Measurements from ENCODE around the gene SUGP2. TPM values are rescaled to one million over a fixed set of nuclear protein-coding genes. Genes with fewer than 3 reads are reported as not detected.

The SUGP2 gene
- total and polyA plus RNA-seq, 9 donors, result 27.0 to 81.9 (median 53.7) TPM

GRCh38 chr19:18993115-18993514, 40.2 kb downstream of the SUGP2 start:
- H3K27me3 ChIP-seq, result no peaks in the 10 kb centered on the region
- H3K4me1 ChIP-seq (ENCODE audit: insufficient read depth), result peaks cover 3% of the 10 kb centered on the region
- intact Hi-C loops (cut with DNase I), result no loop called here
- H3K27ac ChIP-seq, result no peak overlapping the region
- no peaks in the 10 kb centered on the region for H3K9me3 ChIP-seq
- no peaks in the 10 kb centered on the region for H3K36me3 ChIP-seq
- H3K4me3 ChIP-seq, result no peak overlapping the region
- whole genome bisulfite sequencing, 3 donors, result 60 to 63% (median 61%) methylated on average over 10 of the region's 10 CpGs
- no peak for DNase-seq
- TF ChIP-seq EP300 (IDR thresholded peaks at IDR 0.05) (no peak), CTCF (IDR thresholded peaks at IDR 0.05) (no peak), POLR2A (IDR thresholded peaks at IDR 0.05) (no peak)

GRCh38 chr19:18992696-18993095, 40.6 kb downstream of the SUGP2 start:
- 86 to 91% (median 89%) methylated on average over 8 of the region's 8 CpGs for WGBS, 3 donors

GRCh38 chr19:18991468-18991867, 41.8 kb downstream of the SUGP2 start:
- 89 to 93% (median 92%) methylated on average over 14 of the region's 14 CpGs for WGBS, 3 donors
- intact Hi-C loops (cut with DNase I), result no loop called here
- H3K27ac ChIP-seq, result no peak overlapping the region
- DNase-seq, result no peak
- no peaks in the 10 kb centered on the region for H3K9me3 ChIP-seq
- no peaks in the 10 kb centered on the region for H3K36me3 ChIP-seq
- H3K4me3 ChIP-seq, result no peak overlapping the region
- no peaks in the 10 kb centered on the region for H3K27me3 ChIP-seq
- H3K4me1 ChIP-seq (ENCODE audit: insufficient read depth), result peaks cover 3% of the 10 kb centered on the region
- TF ChIP-seq EP300 (IDR thresholded peaks at IDR 0.05) (no peak), POLR2A (IDR thresholded peaks at IDR 0.05) (no peak), CTCF (IDR thresholded peaks at IDR 0.05) (no peak)

More at GRCh38 chr19:18992696-18993095, 40.6 kb downstream of the SUGP2 start:
- no peak overlapping the region for H3K4me3 ChIP-seq
- no peak for TF ChIP-seq EP300 (IDR thresholded peaks at IDR 0.05)
- no peak for TF ChIP-seq CTCF (IDR thresholded peaks at IDR 0.05)
- no peak for TF ChIP-seq POLR2A (IDR thresholded peaks at IDR 0.05)
- peaks cover 3% of the 10 kb centered on the region for H3K4me1 ChIP-seq (ENCODE audit: insufficient read depth)
- H3K27me3 ChIP-seq, result no peaks in the 10 kb centered on the region
- H3K9me3 ChIP-seq, result no peaks in the 10 kb centered on the region
- H3K27ac ChIP-seq, result no peak overlapping the region
- intact Hi-C loops (cut with DNase I), result no loop called here
- no peaks in the 10 kb centered on the region for H3K36me3 ChIP-seq
- DNase-seq, result no peak

GRCh38 chr19:18991006-18991405, 42.3 kb downstream of the SUGP2 start:
- Histone ChIP-seq H3K27me3 (no peaks in the 10 kb centered on the region), H3K36me3 (no peaks in the 10 kb centered on the region), H3K9me3 (no peaks in the 10 kb centered on the region), H3K4me1 (ENCODE audit: insufficient read depth) (peaks cover 2% of the 10 kb centered on the region), H3K4me3 (no peak overlapping the region), H3K27ac (no peak overlapping the region)
- WGBS, 3 donors, result 74 to 79% (median 75%) methylated on average over 14 to 16 of the region's 16 CpGs
- no peak for DNase-seq
- intact Hi-C loops (cut with DNase I), result no loop called here
- TF ChIP-seq EP300 (IDR thresholded peaks at IDR 0.05) (no peak), CTCF (IDR thresholded peaks at IDR 0.05) (no peak), POLR2A (IDR thresholded peaks at IDR 0.05) (no peak)
